GM12878 (cell line): ENCODE results near the gene PRR5L. TPM values are rescaled to one million over a fixed set of nuclear protein-coding genes. Genes with fewer than 3 reads are reported as not detected.

Experiments
- ATAC-seq: fragments of 200-7000 bp; cut with Tn5 transposase; 3 replicates; pipeline ENCODE4 v1.9.1; 2020; ENCODE audit warnings: mild to moderate bottlenecking, moderate library complexity
- BruUV-seq: library from RNA; stranded (reverse); fragments of 400-500 nt; replicated peaks from 2 replicates; lab custom pipeline; 2021; lab: Mats Ljungman, UMichigan
- CTCF ChIA-PET: fragments of 300-600 bp; sonication (Branson Sonifier 250); formaldehyde crosslinking; extraction: SDS; loops from one replicate; lab custom pipeline; 2021; ENCODE audit warnings: inconsistent platforms; lab: Yijun Ruan, JAX
- POLR2A ChIA-PET: fragments of 350-600 bp; formaldehyde crosslinking; extraction: SDS; loops from one replicate; lab custom pipeline; 2021; ENCODE audit warnings: inconsistent platforms; lab: Charles Lee
- RAD21 ChIA-PET: fragments of 300-600 bp; sonication (Branson Sonifier 250); formaldehyde crosslinking; loops from one replicate; lab custom pipeline; 2023; ENCODE audit warnings: antibody characterized with exemption; ENCODE audit not compliant: unreplicated experiment; lab: Charles Lee
- SMC1A ChIA-PET: fragments of 300-600 bp; sonication (Branson Sonifier 250); formaldehyde crosslinking; loops from one replicate; lab custom pipeline; 2023; ENCODE audit not compliant: unreplicated experiment, uncharacterized antibody; lab: Charles Lee
- DNase-seq: peaks from one replicate; pipeline ENCODE4 v3.0.0-alpha.2; 2011; ENCODE audit warnings: low read depth, low spot score
- FAIRE-seq: peaks from 3 replicates; lab custom pipeline; 2011; peaks lifted over from hg19 to GRCh38; lab: Jason Lieb, UNC
- H2AFZ ChIP-seq: 2 replicates; pipeline ENCODE4 v1.6.0; 2011; ENCODE audit warnings: low read depth, low read length, control low read depth; ENCODE audit not compliant: control insufficient read depth
- H3K27ac ChIP-seq: 2 replicates; pipeline ENCODE4 v1.5.1; 2011; ENCODE audit warnings: control low read depth; ENCODE audit not compliant: control insufficient read depth, insufficient read depth
- H3K27me3 ChIP-seq, 2 experiments: replicated peaks in 1 of 2; 2 replicates each; pipeline versions ENCODE4 v1.6.0 to v1.6.1; 2011; ENCODE audit warnings: low read length in 1 of 2; ENCODE audit not compliant: control insufficient read depth in 2 of 2, insufficient read depth in 2 of 2
- H3K36me3 ChIP-seq, 2 experiments: 2 replicates each; pipeline ENCODE4 v1.5.1; 2011; ENCODE audit warnings: low read length in 1 of 2; ENCODE audit not compliant: control insufficient read depth in 2 of 2, insufficient read depth in 2 of 2
- H3K4me1 ChIP-seq: 2 replicates; pipeline ENCODE4 v1.6.1; 2011; ENCODE audit warnings: mild to moderate bottlenecking, low read length, moderate library complexity, mixed read lengths; ENCODE audit not compliant: control insufficient read depth, insufficient read depth
- H3K4me2 ChIP-seq: 2 replicates; pipeline ENCODE4 v1.6.0; 2011; ENCODE audit warnings: control low read depth; ENCODE audit not compliant: control insufficient read depth, insufficient read depth
- H3K4me3 ChIP-seq: fragments of 200-600 bp; sonication (generic); 2 replicates; pipeline ENCODE4 v1.5.1; 2016
- H3K79me2 ChIP-seq: 2 replicates; pipeline ENCODE4 v1.6.0; 2011; ENCODE audit warnings: low read length; ENCODE audit not compliant: control insufficient read depth, insufficient read depth
- H3K9ac ChIP-seq: 2 replicates; pipeline ENCODE4 v1.8.0; 2011; ENCODE audit warnings: low read length, control low read depth, mixed read lengths; ENCODE audit not compliant: control insufficient read depth, insufficient read depth
- H3K9me3 ChIP-seq: replicated peaks from 3 replicates; pipeline ENCODE4 v1.5.1; 2011; ENCODE audit warnings: mild to moderate bottlenecking, low read length; ENCODE audit not compliant: control insufficient read depth, insufficient read depth
- H4K20me1 ChIP-seq: 2 replicates; pipeline ENCODE4 v1.6.0; 2011; ENCODE audit not compliant: control insufficient read depth, insufficient read depth
- FOS ChIP-seq: IDR thresholded peaks from 3 replicates; pipeline ENCODE4 v1.6.1; 2011; ENCODE audit warnings: borderline replicate concordance; ENCODE audit not compliant: insufficient read length; ENCODE audit errors: extremely low read depth
- GABPA ChIP-seq: IDR thresholded peaks from 2 replicates; pipeline ENCODE4 v1.6.1; 2014; ENCODE audit warnings: antibody characterized with exemption, low read depth, mild to moderate bottlenecking, inconsistent platforms
- HDAC2 ChIP-seq: fragments of 200-600 bp; sonication (generic); IDR thresholded peaks from 2 replicates; pipeline ENCODE4 v1.6.1; 2017
- SMAD5 ChIP-seq: IDR thresholded peaks from 2 replicates; pipeline ENCODE4 v1.6.1; 2016; ENCODE audit warnings: antibody characterized with exemption, low read depth
- WGBS: methylation state at CpG from one replicate; pipeline ENCODE4 v1.1.6; 2016; ENCODE audit warnings: low lambda C conversion rate; ENCODE audit not compliant: insufficient replicate concordance, insufficient coverage; ENCODE audit errors: missing lambda C conversion rate; 5-methylcytosine and 5-hydroxymethylcytosine counted together
- in situ Hi-C: fragments of 300-500 bp; cut with MboI; formaldehyde crosslinking; loops from 9 replicates; pipeline ENCODE4 v1.14.3; 2018; ENCODE audit warnings: mixed read lengths
- intact Hi-C: fragments of 100-400 bp; cut with micrococcal nuclease; formaldehyde crosslinking; loops from one replicate; pipeline ENCODE4 v1.14.2; 2022; ENCODE audit not compliant: unreplicated experiment
- polyA plus RNA-seq, 11 experiments: library from polyadenylated mRNA; depleted of rRNA in 4 of 11; unstranded in 6 of 11; stranded (reverse) in 5 of 11; fragments of >200 nt; fragmentation: Nextera tagmentation in 4 of 11; fragmentation: Illumina TruSeq in 1 of 11; extraction: Ambion mirVana in 4 of 11; extraction: Trizol in 1 of 11; gene quantifications; 1 replicate in 1 of 11; 2 replicates in 10 of 11; pipeline versions ENCODE4 v1.2.1 to v1.2.3, GENCODE V29; 2011 to 2016; ENCODE audit warnings: inconsistent platforms in 2 of 11, missing spikeins in 2 of 11, low read depth in 1 of 11
- total RNA-seq, 4 experiments: library from RNA; depleted of rRNA in 3 of 4; stranded (reverse); fragments of >200 nt in 3 of 4; fragmentation: Illumina TruSeq in 1 of 4; extraction: Trizol in 1 of 4; gene quantifications; 2 replicates each; pipeline versions ENCODE4 v1.2.1 to v1.2.3, GENCODE V29; 2013 to 2021
- TF ChIP-seq, protein P1 (sequence below): fragments of 450-650 bp; IDR thresholded peaks from 2 replicates; pipeline ENCODE4 v1.6.1; 2016; ENCODE audit warnings: mild to moderate bottlenecking
- TF ChIP-seq, protein P2 (sequence below): IDR thresholded peaks from 2 replicates; pipeline ENCODE4 v1.6.1; 2011; ENCODE audit warnings: borderline replicate concordance, low read depth, mild to moderate bottlenecking, moderate library complexity, low read length; ENCODE audit not compliant: insufficient read depth, poor library complexity, severe bottlenecking

Gene PRR5L
- total and polyA plus RNA-seq, 10 of the 15 experiments (the other 5 are each of a cell fraction or from before 2014, with no cell fraction given) = 0.11 to 4.2 (median 0.67) TPM; not detected in 1

DNA sequence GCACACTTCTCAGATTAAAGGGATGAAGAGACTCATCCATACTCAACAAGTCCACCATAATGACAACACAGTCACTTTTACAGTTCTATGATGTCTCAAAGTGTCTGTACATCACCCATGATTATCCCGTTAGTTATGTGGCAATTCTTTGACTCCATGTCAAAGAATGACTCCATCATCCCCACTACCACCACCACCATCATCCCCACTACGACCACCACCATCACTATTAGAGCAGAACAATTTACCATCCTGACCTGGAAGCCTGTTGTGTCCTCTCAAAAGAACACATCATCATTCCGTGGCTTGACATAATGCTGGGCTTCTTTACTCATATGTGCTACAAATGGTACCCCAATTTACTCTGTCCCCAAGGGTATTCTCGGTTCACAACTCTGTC, 13.7 kb downstream of the PRR5L start:
- Histone ChIP-seq H3K36me3 (no peaks in the 10 kb centered on the region), H3K4me3 (no peak overlapping the region), H3K9ac (no peak overlapping the region), H2AFZ (no peak overlapping the region), H4K20me1 (no peaks in the 10 kb centered on the region), H3K9me3 (no peaks in the 10 kb centered on the region), H3K27ac (no peak overlapping the region), H3K4me1 (no peaks in the 10 kb centered on the region), H3K79me2 (no peaks in the 10 kb centered on the region), H3K4me2 (no peak overlapping the region), H3K27me3 (peaks cover 0 to 2% of the 10 kb centered on the region in 2 experiments; a peak in 1 of 4 replicates)
- BruUV-seq = no TSS peak
- ChIA-PET POLR2A (no interaction called here), RAD21 (no interaction called here), CTCF (interaction anchor here (0.9 to 2.0 kb wide), 4 partner anchors 17 to 169 kb away, joined by 4 to 10 read pairs (median 6); no protein-coding TSS in a partner anchor), SMC1A (interaction anchor here (1.1 to 3.3 kb wide), 2 partner anchors 169 kb away, joined by 4 to 44 read pairs; no protein-coding TSS in a partner anchor)
- DNase-seq (no peak), ATAC-seq (no peak), FAIRE-seq (peak; percentile 52)
- in situ Hi-C loops = loop anchor here (10.0 kb wide), 1 partner anchor 165 kb away; no protein-coding TSS in a partner anchor
- 16% methylated on average over 4 of the region's 4 CpGs for WGBS
- TF ChIP-seq, protein P1, sequence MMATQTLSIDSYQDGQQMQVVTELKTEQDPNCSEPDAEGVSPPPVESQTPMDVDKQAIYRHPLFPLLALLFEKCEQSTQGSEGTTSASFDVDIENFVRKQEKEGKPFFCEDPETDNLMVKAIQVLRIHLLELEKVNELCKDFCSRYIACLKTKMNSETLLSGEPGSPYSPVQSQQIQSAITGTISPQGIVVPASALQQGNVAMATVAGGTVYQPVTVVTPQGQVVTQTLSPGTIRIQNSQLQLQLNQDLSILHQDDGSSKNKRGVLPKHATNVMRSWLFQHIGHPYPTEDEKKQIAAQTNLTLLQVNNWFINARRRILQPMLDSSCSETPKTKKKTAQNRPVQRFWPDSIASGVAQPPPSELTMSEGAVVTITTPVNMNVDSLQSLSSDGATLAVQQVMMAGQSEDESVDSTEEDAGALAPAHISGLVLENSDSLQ = no peak
- TF ChIP-seq, protein P2, sequence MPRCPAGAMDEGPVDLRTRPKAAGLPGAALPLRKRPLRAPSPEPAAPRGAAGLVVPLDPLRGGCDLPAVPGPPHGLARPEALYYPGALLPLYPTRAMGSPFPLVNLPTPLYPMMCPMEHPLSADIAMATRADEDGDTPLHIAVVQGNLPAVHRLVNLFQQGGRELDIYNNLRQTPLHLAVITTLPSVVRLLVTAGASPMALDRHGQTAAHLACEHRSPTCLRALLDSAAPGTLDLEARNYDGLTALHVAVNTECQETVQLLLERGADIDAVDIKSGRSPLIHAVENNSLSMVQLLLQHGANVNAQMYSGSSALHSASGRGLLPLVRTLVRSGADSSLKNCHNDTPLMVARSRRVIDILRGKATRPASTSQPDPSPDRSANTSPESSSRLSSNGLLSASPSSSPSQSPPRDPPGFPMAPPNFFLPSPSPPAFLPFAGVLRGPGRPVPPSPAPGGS = no peak
- TF ChIP-seq HDAC2 = no peak
- TF ChIP-seq FOS = no peak
- no peak for TF ChIP-seq GABPA
- TF ChIP-seq SMAD5 = no peak
- intact Hi-C loops = no loop called here
